ENCODE measurements around the gene FCER1G. TPM values are rescaled to one million over a fixed set of nuclear protein-coding genes. Genes with fewer than 3 reads are reported as not detected.
A peak's percentile ranks its signal among the peaks of the same experiment; 100 is the strongest.

FCER1G gene
- total and polyA plus RNA-seq, 2 of the 8 experiments (the other 6 are each of a cell fraction or from before 2014, with no cell fraction given), result 1.6 TPM; not detected in 1

GRCh38 chr1:161165742-161166668, 49.1 kb upstream of the FCER1G start, which contains the start of gene PPOX (continued):
- TF ChIP-seq ATF2 (IDR thresholded peaks at IDR 0.05; ENCODE audit: low read length), result 0 out of 2 replicates have a peak, but pooled peaks have one; percentile 27
- peak; percentile 76 for TF ChIP-seq TAF1 (IDR thresholded peaks at IDR 0.05; ENCODE audit: low read depth, low read length)
- no peak for TF ChIP-seq SRF (IDR thresholded peaks at IDR 0.05; ENCODE audit: low read depth, low read length)
- no peak for TF ChIP-seq BCL11A (IDR thresholded peaks at IDR 0.05; ENCODE audit: low read depth in 2 of 2, low read length in 2 of 2)
- peak; percentile 88 for TF ChIP-seq E2F6 (IDR thresholded peaks at IDR 0.05)
- TF ChIP-seq MAX (IDR thresholded peaks at IDR 0.05), result peak; percentile 90
- peak; percentile 35; the same call in 1 of the 2 replicates for TF ChIP-seq BACH1 (IDR thresholded peaks at IDR 0.05; ENCODE audit: low read length)
- peak; percentile 56 for TF ChIP-seq CREB1 (IDR thresholded peaks at IDR 0.05)
- TF ChIP-seq USF2 (IDR thresholded peaks at IDR 0.05; ENCODE audit: low read length), result no peak
- TF ChIP-seq TBP (IDR thresholded peaks at IDR 0.05; ENCODE audit: low read depth, low read length), result peak; percentile 63; the same call in 1 of the 2 replicates
